DOHH2 (cell line): ENCODE results near the gene POLR1D.

Experiments used
- H3F3A ChIP-seq: fragments of 200-600 bp; sonication (generic), shearing (Covaris generic); 2 replicates; pipeline ENCODE4 v1.6.0; 2016; ENCODE audit warnings: antibody characterized with exemption, mild to moderate bottlenecking; ENCODE audit not compliant: control insufficient read depth, insufficient read depth
- H3K27ac ChIP-seq: fragments of 200-600 bp; sonication (generic); 2 replicates; pipeline ENCODE4 v1.5.1; 2014; ENCODE audit warnings: low read depth, mild to moderate bottlenecking, low read length, moderate library complexity
- H3K27me3 ChIP-seq: fragments of 200-600 bp; sonication (generic); 2 replicates; pipeline ENCODE4 v1.6.1; 2014; ENCODE audit warnings: mild to moderate bottlenecking, low read length, mixed read lengths; ENCODE audit not compliant: control insufficient read depth
- H3K36me3 ChIP-seq: fragments of 200-600 bp; sonication (generic); 2 replicates; pipeline ENCODE4 v1.6.1; 2014; ENCODE audit warnings: mild to moderate bottlenecking, low read length, moderate library complexity, mixed read lengths; ENCODE audit not compliant: control insufficient read depth
- H3K4me1 ChIP-seq: fragments of 200-600 bp; sonication (generic); 2 replicates; pipeline ENCODE4 v1.6.1; 2014; ENCODE audit warnings: mild to moderate bottlenecking, low read length, mixed read lengths; ENCODE audit not compliant: control insufficient read depth
- H3K4me2 ChIP-seq: fragments of 200-600 bp; sonication (generic); 2 replicates; pipeline ENCODE4 v1.6.0; 2014; ENCODE audit warnings: mild to moderate bottlenecking, low read length, moderate library complexity
- H3K4me3 ChIP-seq: fragments of 200-600 bp; sonication (generic); 2 replicates; pipeline ENCODE4 v1.5.1; 2014; ENCODE audit warnings: mild to moderate bottlenecking, low read length, mixed read lengths
- H3K79me2 ChIP-seq: fragments of 200-600 bp; sonication (generic); 2 replicates; pipeline ENCODE4 v1.6.1; 2014; ENCODE audit warnings: mild to moderate bottlenecking, low read length, mixed read lengths; ENCODE audit not compliant: control insufficient read depth
- H3K9me2 ChIP-seq: fragments of 200-600 bp; sonication (generic); replicated peaks from 2 replicates; pipeline ENCODE4 v1.6.1; 2014; ENCODE audit warnings: mild to moderate bottlenecking, low read length, mixed read lengths; ENCODE audit not compliant: control insufficient read depth
- H3K9me3 ChIP-seq: fragments of 200-600 bp; sonication (generic); 2 replicates; pipeline ENCODE4 v1.6.1; 2014; ENCODE audit warnings: antibody characterized with exemption, low read length, mixed read lengths; ENCODE audit not compliant: control insufficient read depth, insufficient read depth
- H4K20me1 ChIP-seq: fragments of 200-600 bp; sonication (generic); 2 replicates; pipeline ENCODE4 v1.6.0; 2014; ENCODE audit warnings: low read depth, mild to moderate bottlenecking, antibody characterized with exemption, low read length, moderate library complexity; ENCODE audit not compliant: control insufficient read depth, insufficient read depth
- CTCF ChIP-seq: fragments of 200-600 bp; sonication (generic); IDR thresholded peaks from one replicate; pipeline ENCODE4 v1.5.1; 2014; ENCODE audit warnings: antibody characterized with exemption, mild to moderate bottlenecking, low read depth, low read length; ENCODE audit not compliant: poor library complexity, severe bottlenecking
- EZH2phosphoT487 ChIP-seq: fragments of 200-600 bp; sonication (generic); IDR thresholded peaks from 2 replicates; pipeline ENCODE4 v1.6.1; 2017; ENCODE audit warnings: borderline replicate concordance, mild to moderate bottlenecking, antibody characterized with exemption, low read length, moderate library complexity, mixed read lengths

POLR1D gene

GRCh38 chr13:27600711-27601110 is 21.0 kb upstream of the POLR1D start:
- Histone ChIP-seq H3K9me2 (no peaks in the 10 kb centered on the region), H3K9me3 (no peaks in the 10 kb centered on the region), H3K79me2 (peaks cover 48% of the 10 kb centered on the region), H3K4me2 (no peak overlapping the region), H3K4me3 (no peak overlapping the region), H3K27ac (no peak overlapping the region), H4K20me1 (no peaks in the 10 kb centered on the region), H3K4me1 (peaks cover 3% of the 10 kb centered on the region), H3F3A (no peaks in the 10 kb centered on the region), H3K27me3 (no peaks in the 10 kb centered on the region), H3K36me3 (no peaks in the 10 kb centered on the region)
- TF ChIP-seq EZH2phosphoT487 (no peak), CTCF (no peak)

GRCh38 chr13:27601208-27601607 is 20.5 kb upstream of the POLR1D start:
- Histone ChIP-seq H3K27me3 (no peaks in the 10 kb centered on the region), H3F3A (no peaks in the 10 kb centered on the region), H3K9me2 (no peaks in the 10 kb centered on the region), H3K4me1 (no peaks in the 10 kb centered on the region), H4K20me1 (no peaks in the 10 kb centered on the region), H3K9me3 (no peaks in the 10 kb centered on the region), H3K36me3 (no peaks in the 10 kb centered on the region), H3K4me3 (no peak overlapping the region), H3K79me2 (peaks cover 46% of the 10 kb centered on the region), H3K4me2 (no peak overlapping the region), H3K27ac (no peak overlapping the region)
- TF ChIP-seq CTCF, result no peak
- no peak for TF ChIP-seq EZH2phosphoT487

GRCh38 chr13:27601803-27602202 is 19.9 kb upstream of the POLR1D start:
- H3K4me1 ChIP-seq, result no peaks in the 10 kb centered on the region
- H3K9me3 ChIP-seq, result no peaks in the 10 kb centered on the region
- no peaks in the 10 kb centered on the region for H3K9me2 ChIP-seq
- H4K20me1 ChIP-seq, result no peaks in the 10 kb centered on the region
- no peaks in the 10 kb centered on the region for H3F3A ChIP-seq
- H3K4me2 ChIP-seq, result no peak overlapping the region
- H3K36me3 ChIP-seq, result no peaks in the 10 kb centered on the region
- no peaks in the 10 kb centered on the region for H3K27me3 ChIP-seq
- no peak overlapping the region for H3K27ac ChIP-seq
- H3K4me3 ChIP-seq, result no peak overlapping the region
- peaks cover 48% of the 10 kb centered on the region for H3K79me2 ChIP-seq
- TF ChIP-seq CTCF (no peak), EZH2phosphoT487 (no peak)

- H3F3A ChIP-seq, result no peaks in the 10 kb centered on the region
- H3K27ac ChIP-seq, result no peak overlapping the region
- TF ChIP-seq CTCF (no peak), EZH2phosphoT487 (no peak)
- no peaks in the 10 kb centered on the region for H3K27me3 ChIP-seq
- no peaks in the 10 kb centered on the region for H3K36me3 ChIP-seq
- peaks cover 63% of the 10 kb centered on the region for H3K79me2 ChIP-seq
- H3K9me3 ChIP-seq, result no peaks in the 10 kb centered on the region
- H3K4me1 ChIP-seq, result peaks cover 16% of the 10 kb centered on the region
- no peak overlapping the region for H3K4me3 ChIP-seq
- H4K20me1 ChIP-seq, result no peaks in the 10 kb centered on the region
- no peak overlapping the region for H3K4me2 ChIP-seq
- H3K9me2 ChIP-seq, result no peaks in the 10 kb centered on the region
Measured at GRCh38 chr13:27605099-27605498, 16.6 kb upstream of the POLR1D start.
